Transverse colon (tissue), 4 donors: ENCODE measurements around the gene SYCE3.

Experiments used
- EP300 ChIP-seq: sonication (generic); formaldehyde crosslinking; IDR thresholded peaks from one replicate; pipeline ENCODE4 v1.6.1; 2017; ENCODE audit warnings: antibody characterized with exemption, low read depth
- POLR2A ChIP-seq: fragments of 450-650 bp; IDR thresholded peaks from one replicate; pipeline ENCODE4 v1.6.1; 2016; ENCODE audit warnings: antibody characterized with exemption, mild to moderate bottlenecking, moderate library complexity
- POLR2AphosphoS5 ChIP-seq, 3 donors: sonication (generic); formaldehyde crosslinking; IDR thresholded peaks; one replicate each; pipeline ENCODE4 v1.6.1; 2016; ENCODE audit warnings: antibody characterized with exemption in 3 of 3
- TF ChIP-seq, protein P1 (sequence below), 5 experiments: fragments of 200-600 bp in 3 of 5; fragments of 450-650 bp in 2 of 5; sonication (generic) in 3 of 5; IDR thresholded peaks; 1 replicate in 2 of 5; 2 replicates in 3 of 5; pipeline ENCODE4 v1.5.1; 2016 to 2017; ENCODE audit warnings: antibody characterized with exemption in 5 of 5, inconsistent platforms in 3 of 5, mild to moderate bottlenecking in 2 of 5, moderate library complexity in 1 of 5

DNA sequence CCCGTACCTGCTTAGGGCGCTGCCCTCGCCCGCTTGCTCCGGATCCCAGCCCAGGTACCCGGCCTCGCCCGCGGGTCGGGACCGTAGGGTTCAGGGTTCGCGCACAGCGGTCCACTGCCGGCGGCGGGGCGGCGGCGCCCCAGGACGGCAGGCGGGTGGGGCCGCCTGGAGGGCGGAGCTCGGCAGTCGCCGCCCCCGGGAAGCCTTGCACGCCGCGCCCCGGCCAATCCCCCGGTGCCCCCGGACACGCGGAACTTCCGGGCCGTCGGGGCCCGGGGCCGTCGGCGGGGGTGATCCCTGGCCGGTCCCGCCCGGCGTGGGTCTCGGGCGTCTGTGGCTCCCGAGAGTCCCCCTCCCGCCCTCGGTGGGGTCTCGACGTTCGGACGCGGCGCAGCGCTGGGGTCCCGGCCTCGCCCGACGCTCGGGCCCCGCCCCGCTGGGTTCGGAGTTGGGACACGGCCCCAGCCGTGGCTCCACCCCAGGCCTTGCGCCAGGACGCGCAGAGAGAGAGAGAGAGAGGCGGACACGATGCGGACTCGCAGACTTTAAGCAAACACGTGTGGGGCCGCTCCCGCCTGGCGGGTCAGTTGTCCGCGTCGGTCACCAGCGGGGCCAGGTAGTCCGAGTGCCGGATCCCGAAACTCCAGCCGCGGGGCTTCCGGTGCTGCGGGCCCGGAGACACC, 32.7 kb downstream of the SYCE3 start, which contains the start of gene TYMP:
- TF ChIP-seq, protein P1, sequence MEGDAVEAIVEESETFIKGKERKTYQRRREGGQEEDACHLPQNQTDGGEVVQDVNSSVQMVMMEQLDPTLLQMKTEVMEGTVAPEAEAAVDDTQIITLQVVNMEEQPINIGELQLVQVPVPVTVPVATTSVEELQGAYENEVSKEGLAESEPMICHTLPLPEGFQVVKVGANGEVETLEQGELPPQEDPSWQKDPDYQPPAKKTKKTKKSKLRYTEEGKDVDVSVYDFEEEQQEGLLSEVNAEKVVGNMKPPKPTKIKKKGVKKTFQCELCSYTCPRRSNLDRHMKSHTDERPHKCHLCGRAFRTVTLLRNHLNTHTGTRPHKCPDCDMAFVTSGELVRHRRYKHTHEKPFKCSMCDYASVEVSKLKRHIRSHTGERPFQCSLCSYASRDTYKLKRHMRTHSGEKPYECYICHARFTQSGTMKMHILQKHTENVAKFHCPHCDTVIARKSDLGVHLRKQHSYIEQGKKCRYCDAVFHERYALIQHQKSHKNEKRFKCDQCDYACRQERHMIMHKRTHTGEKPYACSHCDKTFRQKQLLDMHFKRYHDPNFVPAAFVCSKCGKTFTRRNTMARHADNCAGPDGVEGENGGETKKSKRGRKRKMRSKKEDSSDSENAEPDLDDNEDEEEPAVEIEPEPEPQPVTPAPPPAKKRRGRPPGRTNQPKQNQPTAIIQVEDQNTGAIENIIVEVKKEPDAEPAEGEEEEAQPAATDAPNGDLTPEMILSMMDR (IDR thresholded peaks at IDR 0.05): no peak
- TF ChIP-seq POLR2A (peak; percentile 75), EP300 (no peak), POLR2AphosphoS5 (IDR thresholded peaks at IDR 0.05) (peak; percentile 76 to 93 (median 90))
